SK-N-MC (cell line): Measurements from ENCODE around the gene TRMT5.

Experiments used
- EZH2 ChIP-seq: fragments of 200-600 bp; sonication (generic); IDR thresholded peaks from one replicate; pipeline ENCODE4 v1.6.1; 2017; ENCODE audit warnings: antibody characterized with exemption
- FOXP2 ChIP-seq: optimal IDR thresholded peaks from 2 replicates; pipeline ENCODE3; 2011; ENCODE audit warnings: mild to moderate bottlenecking, moderate library complexity; ENCODE audit not compliant: insufficient read depth; ENCODE audit errors: extremely low read length, control extremely low read depth
- POLR2AphosphoS5 ChIP-seq: IDR thresholded peaks from 2 replicates; pipeline ENCODE4 v1.6.1; 2012; ENCODE audit warnings: mild to moderate bottlenecking, low read depth, low read length, borderline replicate concordance

DNA sequence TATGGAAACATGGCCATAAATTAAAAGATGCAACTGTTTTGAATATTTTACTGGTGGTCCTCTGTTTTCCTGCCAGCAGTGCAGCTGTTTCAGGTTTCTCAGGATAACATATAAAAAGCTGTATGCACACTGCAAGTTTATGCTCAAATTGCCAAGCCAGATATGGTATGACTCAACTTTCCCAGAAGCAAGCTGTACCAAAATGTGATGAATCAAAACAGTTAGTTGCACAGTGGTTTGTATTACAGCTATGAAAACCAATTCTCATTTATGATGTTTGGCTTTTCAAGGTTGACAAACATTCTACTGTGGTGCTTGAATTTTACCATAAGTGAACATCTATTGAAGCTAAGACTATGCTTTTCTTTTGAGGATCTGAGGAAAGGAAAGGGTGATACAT, 15.5 kb downstream of the TRMT5 start:
- no peak for TF ChIP-seq POLR2AphosphoS5
- no peak for TF ChIP-seq EZH2
- TF ChIP-seq FOXP2, result no peak
